Stimulated activated CD8-positive, alpha-beta memory T cell treated with anti-CD3 and anti-CD28 coated beads, Interleukin-2, amount 100 ng/mL, for 1 hour (primary cell): ENCODE results near the gene PCDHA6.
"Not testable (repeated sequence)": the region's sequence is repeated elsewhere in the genome, so short reads cannot be mapped to it uniquely, and the experiment has no call there.

Experiments used
- DNase-seq, 2 donors: peaks; one replicate each; pipeline ENCODE4 v3.0.0-alpha.2; 2020; ENCODE audit warnings: low read depth in 2 of 2

PCDHA6 gene, protein sequence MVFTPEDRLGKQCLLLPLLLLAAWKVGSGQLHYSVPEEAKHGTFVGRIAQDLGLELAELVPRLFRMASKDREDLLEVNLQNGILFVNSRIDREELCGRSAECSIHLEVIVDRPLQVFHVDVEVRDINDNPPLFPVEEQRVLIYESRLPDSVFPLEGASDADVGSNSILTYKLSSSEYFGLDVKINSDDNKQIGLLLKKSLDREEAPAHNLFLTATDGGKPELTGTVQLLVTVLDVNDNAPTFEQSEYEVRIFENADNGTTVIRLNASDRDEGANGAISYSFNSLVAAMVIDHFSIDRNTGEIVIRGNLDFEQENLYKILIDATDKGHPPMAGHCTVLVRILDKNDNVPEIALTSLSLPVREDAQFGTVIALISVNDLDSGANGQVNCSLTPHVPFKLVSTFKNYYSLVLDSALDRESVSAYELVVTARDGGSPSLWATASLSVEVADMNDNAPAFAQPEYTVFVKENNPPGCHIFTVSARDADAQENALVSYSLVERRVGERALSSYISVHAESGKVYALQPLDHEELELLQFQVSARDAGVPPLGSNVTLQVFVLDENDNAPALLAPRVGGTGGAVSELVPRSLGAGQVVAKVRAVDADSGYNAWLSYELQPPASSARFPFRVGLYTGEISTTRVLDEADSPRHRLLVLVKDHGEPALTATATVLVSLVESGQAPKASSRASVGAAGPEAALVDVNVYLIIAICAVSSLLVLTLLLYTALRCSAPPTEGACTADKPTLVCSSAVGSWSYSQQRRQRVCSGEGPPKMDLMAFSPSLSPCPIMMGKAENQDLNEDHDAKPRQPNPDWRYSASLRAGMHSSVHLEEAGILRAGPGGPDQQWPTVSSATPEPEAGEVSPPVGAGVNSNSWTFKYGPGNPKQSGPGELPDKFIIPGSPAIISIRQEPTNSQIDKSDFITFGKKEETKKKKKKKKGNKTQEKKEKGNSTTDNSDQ

DNA sequence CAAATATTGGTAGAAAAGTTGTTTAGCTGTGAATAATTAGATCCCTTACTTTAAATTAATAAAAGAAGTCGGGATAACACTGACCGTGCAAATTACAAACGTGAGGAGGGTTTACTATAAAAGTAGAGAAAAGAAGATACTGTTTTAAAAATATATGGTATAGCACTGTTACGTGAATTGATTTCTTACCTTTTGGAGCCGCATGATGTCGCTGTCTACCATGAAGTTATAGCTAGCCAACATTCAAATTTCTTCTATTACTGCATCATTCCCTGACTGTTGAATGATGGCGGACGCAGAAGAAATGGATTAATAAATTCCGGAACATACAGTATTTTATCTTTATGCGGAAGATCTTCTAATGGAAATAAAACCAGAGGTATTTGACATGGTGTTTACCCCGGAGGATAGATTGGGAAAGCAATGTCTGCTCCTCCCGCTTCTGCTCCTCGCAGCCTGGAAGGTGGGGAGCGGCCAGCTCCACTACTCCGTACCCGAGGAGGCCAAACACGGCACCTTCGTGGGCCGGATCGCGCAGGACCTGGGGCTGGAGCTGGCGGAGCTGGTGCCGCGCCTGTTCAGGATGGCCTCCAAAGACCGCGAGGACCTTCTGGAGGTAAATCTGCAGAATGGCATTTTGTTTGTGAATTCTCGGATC is at the start of gene PCDHA6:
PCDHA6 (plus strand) TSS at position 257 of the 658 bp plus-strand sequence; CDS start at position 389, 132 bp downstream.
- DNase-seq, result no peak

DNA sequence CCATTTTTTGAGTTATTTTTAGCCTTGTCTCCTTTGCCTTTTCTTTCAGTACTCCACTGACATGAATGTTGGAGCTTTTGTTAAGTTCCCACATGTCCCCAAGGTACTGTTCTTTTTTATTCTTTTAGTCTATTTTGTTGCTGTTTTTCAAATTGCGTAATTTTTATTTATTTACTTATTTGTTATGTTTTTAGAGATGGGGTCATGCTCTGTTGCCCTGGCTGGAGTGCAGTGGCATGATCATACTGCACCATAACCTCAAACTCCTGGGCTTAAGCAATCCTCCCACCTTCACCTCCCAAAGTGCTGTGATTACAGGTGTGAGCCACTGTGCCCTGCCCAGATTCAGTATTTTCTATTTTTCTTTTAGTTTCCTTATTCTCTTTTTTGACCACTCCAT is 47.2 kb upstream of the PCDHA6 start:
- DNase-seq, result no peak

DNA sequence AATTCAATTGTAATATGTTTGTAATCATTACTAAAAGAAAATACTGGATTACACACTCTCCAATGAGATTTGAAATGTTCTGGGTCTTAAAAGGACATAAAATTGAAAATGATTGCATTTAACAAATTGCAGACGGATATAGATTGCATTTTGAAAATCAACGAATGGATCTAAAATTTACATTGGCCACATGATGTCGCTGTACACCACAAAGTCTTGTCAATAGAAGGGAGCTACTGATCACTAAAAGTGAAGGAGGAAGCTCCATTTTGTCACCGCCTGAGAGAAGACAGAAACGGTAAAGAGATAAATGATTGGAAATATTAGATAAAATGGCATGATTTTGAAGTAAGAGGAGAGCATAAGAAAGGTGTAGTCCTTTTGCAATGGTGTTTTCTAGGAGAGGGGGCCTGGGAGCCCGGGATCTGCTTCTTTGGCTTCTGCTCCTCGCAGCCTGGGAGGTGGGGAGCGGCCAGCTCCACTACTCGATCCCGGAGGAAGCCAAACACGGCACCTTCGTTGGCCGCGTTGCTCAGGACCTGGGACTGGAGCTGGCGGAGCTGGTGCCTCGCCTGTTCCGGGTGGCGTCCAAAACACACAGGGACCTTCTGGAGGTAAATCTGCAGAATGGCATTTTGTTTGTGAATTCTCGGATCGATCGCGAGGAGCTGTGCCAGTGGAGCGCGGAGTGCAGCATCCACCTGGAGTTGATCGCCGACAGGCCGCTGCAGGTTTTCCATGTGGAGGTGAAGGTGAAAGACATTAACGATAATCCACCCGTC is 41.7 kb upstream of the PCDHA6 start, which contains the start of gene PCDHA1:
PCDHA1 (plus strand) TSS at position 236 of the 782 bp plus-strand sequence.
- DNase-seq, result no peak

DNA sequence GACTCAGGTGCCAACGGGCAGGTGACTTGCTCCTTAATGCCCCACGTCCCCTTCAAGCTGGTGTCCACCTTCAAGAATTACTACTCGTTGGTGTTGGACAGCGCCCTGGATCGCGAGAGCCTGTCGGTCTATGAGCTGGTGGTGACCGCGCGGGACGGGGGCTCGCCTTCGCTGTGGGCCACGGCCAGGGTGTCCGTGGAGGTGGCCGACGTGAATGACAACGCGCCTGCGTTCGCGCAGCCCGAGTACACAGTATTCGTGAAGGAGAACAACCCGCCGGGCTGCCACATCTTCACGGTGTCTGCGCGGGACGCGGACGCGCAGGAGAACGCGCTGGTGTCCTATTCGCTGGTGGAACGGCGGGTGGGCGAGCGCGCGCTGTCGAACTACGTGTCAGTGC is 40.3 kb upstream of the PCDHA6 start:
- not testable (repeated sequence) for DNase-seq

DNA sequence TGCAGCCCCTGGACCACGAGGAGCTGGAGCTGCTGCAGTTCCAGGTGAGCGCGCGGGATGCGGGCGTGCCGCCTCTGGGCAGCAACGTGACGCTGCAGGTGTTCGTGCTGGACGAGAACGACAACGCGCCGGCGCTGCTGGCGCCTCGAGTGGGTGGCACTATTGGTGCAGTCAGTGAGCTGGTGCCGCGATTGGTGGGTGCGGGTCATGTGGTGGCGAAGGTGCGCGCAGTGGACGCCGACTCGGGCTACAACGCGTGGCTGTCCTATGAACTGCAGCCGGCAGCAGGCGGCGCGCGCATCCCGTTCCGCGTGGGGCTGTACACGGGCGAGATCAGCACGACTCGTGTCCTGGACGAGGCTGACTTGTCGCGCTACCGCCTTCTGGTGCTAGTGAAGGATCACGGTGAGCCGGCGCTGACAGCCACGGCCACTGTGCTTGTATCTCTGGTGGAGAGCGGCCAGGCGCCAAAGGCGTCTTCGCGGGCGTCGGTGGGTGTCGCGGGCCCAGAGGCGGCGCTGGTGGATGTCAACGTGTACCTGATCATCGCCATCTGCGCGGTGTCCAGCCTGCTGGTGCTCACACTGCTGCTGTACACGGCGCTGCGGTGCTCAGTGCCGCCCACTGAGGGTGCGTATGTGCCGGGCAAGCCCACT is 39.8 kb upstream of the PCDHA6 start:
- DNase-seq, result not testable (repeated sequence)

DNA sequence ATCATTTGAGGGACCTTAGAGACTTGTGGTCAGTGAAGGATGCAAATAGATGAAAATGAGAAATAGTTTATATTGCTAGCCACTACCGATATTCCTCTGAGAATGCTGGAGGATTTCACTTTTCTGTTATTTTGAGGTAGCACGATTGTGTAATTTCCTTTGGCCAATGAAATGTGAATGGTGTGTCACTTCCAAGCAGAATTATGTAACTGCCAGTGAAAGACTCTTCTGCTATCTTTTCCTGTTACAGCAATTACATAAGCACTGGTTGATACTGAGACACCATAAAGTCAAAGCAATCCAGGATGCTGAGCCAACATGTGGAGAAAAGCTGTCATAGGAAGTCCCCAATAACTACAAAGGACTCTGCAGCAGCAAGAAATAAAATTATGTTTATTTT is 36.7 kb upstream of the PCDHA6 start:
- DNase-seq, result no peak

DNA sequence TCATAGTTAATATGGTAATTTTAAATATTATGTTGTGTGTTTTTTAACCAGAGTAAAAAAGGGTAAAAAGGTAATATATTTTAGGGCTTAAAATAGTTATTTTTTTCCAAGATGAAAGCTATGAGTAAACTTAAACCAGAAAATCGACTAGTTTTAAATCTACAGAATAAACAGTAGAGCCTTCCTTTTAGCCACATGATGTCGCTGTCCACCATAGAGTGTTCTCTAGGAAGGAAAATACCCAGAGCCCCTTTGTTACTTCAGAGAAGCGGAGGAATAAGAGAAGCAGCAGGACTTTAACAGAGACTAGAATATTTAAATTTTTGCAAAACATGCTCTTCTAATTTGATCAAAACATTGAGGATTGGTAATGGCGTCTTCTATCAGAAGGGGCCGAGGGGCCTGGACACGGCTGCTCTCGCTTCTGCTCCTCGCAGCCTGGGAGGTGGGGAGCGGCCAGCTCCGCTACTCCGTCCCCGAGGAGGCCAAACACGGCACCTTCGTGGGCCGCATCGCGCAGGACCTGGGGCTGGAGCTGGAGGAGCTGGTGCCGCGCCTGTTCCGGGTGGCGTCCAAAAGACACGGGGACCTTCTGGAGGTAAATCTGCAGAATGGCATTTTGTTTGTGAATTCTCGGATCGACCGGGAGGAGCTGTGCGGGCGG is 33.0 kb upstream of the PCDHA6 start, which contains the start of gene PCDHA2:
PCDHA2 (plus strand) TSS at position 258 of the 664 bp plus-strand sequence.
- DNase-seq, result no peak

DNA sequence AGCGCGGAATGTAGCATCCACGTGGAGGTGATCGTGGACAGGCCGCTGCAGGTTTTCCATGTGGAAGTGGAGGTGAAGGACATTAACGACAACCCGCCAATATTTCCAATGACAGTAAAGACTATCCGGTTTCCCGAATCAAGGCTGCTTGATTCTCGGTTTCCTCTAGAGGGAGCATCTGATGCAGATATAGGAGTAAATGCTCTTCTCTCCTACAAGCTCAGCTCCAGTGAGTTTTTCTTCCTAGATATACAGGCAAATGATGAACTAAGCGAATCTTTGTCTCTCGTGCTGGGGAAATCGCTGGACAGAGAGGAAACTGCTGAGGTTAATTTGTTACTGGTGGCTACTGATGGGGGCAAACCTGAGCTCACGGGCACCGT is 32.5 kb upstream of the PCDHA6 start:
- DNase-seq, result no peak

DNA sequence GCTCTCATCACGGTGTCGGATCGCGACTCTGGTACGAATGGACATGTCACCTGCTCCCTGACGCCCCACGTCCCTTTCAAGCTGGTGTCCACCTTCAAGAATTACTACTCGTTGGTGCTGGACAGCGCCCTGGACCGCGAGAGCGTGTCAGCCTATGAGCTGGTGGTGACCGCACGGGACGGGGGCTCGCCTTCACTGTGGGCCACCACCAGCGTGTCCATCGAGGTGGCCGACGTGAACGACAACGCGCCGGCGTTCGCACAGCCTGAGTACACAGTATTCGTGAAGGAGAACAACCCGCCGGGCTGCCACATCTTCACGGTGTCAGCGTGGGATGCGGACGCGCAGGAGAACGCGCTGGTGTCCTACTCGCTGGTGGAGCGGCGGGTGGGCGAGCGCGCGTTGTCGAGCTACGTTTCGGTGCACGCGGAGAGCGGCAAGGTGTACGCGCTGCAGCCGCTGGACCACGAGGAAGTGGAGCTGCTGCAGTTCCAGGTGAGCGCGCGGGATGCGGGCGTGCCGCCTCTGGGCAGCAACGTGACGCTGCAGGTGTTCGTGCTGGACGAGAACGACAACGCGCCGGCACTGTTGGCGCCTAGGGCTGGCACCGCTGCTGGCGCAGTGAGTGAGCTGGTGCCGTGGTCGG is 31.6 kb upstream of the PCDHA6 start:
- not testable (repeated sequence) for DNase-seq

DNA sequence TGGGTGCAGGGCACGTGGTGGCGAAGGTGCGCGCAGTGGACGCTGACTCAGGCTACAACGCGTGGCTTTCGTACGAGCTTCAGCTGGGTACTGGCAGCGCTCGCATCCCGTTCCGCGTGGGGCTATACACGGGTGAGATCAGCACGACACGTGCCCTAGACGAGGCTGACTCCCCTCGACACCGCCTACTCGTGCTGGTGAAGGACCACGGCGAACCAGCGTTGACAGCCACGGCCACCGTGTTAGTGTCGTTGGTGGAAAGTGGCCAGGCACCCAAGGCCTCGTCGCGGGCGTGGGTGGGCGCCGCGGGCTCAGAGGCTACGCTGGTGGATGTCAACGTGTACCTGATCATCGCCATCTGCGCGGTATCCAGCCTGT is 31.1 kb upstream of the PCDHA6 start:
- DNase-seq, result no peak

DNA sequence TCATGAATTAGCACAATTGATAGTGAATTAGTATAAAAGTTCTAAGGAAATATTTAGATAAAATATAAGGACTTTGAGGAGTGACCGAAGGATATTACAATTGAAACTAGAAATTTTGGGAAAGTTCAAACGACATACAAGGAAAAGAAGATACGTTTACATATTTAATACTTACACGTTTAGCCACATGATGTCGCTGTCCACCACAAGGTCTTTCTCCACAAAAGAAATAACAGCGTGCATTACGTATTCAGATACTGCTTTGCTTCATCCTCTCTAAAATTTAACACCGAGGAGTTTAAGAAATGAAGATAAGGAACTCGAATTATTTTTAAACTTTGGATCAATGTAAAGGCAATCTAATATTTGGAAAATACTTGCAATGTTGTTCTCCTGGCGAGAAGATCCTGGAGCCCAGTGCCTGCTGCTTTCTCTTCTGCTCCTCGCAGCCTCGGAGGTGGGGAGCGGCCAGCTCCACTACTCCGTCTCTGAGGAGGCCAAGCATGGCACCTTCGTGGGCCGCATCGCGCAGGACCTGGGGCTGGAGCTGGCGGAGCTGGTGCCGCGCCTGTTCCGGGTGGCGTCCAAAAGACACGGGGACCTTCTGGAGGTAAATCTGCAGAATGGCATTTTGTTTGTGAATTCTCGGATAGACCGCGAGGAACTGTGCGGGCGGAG is 26.8 kb upstream of the PCDHA6 start, which contains the start of gene PCDHA3:
PCDHA3 (plus strand) TSS at position 242 of the 678 bp plus-strand sequence.
- DNase-seq, result no peak

DNA sequence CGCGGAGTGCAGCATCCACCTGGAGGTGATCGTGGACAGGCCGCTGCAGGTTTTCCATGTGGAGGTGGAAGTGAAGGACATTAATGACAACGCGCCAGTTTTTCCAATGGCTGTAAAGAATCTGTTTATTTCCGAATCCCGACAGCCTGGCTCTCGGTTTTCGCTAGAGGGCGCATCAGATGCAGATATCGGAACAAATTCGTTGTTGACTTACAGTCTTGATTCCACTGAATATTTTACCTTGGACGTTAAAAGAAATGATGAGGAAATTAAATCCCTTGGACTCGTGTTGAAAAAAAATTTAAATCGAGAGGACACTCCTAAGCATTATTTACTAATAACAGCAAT is 26.3 kb upstream of the PCDHA6 start:
- DNase-seq, result no peak

DNA sequence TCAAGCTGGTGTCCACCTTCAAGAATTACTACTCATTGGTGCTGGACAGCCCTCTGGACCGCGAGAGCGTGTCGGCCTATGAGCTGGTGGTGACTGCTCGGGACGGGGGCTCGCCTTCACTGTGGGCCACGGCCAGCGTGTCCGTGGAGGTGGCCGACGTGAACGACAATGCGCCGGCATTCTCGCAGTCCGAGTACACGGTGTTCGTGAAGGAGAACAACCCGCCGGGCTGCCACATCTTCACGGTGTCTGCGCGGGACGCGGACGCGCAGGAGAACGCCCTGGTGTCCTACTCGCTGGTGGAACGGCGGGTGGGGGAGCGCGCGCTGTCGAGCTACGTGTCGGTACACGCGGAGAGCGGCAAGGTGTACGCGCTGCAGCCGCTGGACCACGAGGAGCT is 25.4 kb upstream of the PCDHA6 start:
- DNase-seq, result not testable (repeated sequence)

DNA sequence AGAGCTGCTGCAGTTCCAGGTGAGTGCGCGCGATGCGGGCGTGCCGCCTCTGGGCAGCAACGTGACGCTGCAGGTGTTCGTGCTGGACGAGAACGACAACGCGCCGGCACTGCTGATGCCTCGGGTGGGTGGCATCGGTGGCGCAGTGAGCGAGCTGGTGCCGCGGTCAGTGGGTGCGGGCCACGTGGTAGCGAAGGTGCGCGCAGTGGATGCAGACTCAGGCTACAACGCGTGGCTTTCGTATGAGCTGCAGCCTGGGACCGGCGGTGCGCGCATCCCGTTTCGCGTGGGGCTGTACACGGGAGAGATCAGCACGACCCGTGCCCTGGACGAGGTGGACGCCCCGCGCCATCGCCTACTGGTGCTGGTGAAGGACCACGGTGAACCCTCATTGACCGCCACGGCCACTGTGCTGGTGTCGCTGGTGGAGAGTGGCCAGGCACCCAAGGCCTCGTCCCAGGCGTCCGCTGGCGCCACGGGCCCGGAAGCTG is 24.9 kb upstream of the PCDHA6 start:
- no peak for DNase-seq

DNA sequence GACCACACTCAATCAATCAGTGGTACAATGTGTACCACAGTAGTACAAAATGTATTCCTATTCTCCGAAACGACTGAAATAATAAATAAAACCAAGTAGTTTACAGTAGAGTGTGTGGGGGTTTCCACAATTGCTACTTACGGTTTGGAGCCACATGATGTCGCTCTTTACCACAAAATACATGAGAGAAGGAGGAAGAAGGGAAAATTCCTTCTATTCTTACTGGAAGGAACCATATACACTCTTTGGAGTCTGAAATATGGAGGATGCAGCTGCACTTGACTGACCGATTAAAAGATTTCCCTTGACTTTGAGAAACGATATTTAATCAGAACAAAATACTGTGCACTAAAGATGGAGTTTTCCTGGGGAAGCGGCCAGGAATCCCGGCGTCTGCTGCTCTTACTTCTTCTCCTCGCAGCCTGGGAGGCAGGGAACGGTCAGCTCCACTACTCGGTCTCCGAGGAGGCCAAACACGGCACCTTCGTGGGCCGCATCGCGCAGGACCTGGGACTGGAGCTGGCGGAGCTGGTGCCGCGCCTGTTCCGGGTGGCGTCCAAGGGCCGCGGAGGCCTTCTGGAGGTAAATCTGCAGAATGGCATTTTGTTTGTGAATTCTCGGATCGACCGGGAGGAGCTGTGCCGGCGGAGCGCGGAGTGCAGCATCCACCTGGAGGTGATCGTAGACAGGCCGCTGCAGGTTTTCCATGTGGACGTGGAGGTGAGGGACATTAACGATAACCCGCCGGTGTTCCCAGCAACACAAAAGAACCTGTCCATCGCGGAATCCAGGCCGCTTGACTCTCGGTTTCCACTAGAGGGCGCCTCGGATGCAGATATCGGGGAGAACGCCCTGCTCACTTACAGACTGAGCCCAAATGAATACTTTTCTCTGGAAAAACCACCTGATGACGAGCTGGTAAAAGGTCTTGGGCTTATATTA is 20.7 kb upstream of the PCDHA6 start, which contains the start of gene PCDHA4:
PCDHA4 (plus strand) TSS at position 235 of the 942 bp plus-strand sequence.
- no peak for DNase-seq

DNA sequence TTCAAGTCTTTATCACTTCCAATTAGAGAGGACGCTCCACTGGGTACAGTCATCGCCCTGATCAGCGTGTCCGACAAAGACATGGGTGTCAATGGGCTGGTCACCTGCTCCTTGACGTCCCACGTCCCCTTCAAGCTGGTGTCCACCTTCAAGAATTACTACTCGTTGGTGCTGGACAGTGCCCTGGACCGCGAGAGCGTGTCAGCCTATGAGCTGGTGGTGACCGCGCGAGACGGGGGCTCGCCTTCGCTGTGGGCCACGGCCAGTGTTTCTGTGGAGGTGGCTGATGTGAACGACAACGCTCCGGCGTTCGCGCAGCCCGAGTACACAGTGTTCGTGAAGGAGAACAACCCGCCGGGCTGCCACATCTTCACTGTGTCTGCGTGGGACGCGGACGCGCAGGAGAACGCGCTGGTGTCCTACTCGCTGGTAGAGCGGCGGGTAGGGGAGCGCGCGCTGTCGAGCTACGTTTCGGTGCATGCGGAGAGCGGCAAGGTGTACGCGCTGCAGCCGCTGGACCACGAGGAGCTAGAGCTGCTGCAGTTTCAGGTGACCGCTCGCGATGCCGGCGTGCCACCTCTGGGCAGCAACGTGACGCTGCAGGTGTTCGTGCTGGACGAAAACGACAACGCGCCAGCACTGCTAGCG is 19.4 kb upstream of the PCDHA6 start:
- not testable (repeated sequence) for DNase-seq

DNA sequence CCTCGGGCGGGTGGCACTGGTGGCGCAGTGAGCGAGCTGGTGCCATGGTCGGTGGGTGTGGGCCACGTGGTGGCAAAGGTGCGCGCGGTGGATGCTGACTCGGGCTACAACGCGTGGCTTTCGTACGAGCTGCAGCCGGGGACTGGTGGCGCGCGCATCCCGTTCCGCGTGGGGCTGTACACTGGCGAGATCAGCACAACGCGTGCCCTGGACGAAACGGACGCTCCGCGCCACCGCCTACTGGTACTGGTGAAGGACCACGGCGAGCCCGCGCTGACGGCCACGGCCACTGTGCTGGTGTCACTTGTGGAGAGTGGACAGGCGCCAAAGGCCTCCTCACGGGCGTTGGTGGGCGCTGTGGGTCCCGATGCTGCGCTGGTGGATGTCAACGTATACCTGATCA is 18.9 kb upstream of the PCDHA6 start:
- DNase-seq, result no peak
